B cell (primary cell): ENCODE results near the gene SPACA9. TPM values are rescaled to one million over a fixed set of nuclear protein-coding genes. Genes with fewer than 3 reads are reported as not detected.

Source experiments
- ATAC-seq: fragments of 200-7000 bp; cut with Tn5 transposase; one replicate; pipeline ENCODE4 v1.10.0; 2021; ENCODE audit warnings: low read depth, mild to moderate bottlenecking, moderate number of reproducible peaks, moderate library complexity
- CTCF ChIA-PET: fragments of 350-600 bp; sonication (Branson Sonifier 250); formaldehyde crosslinking; loops from one replicate; lab custom pipeline; 2021; ENCODE audit warnings: antibody characterized with exemption, inconsistent platforms; lab: Charles Lee
- POLR2A ChIA-PET: fragments of 350-600 bp; sonication (Branson Sonifier 250); formaldehyde crosslinking; loops from one replicate; lab custom pipeline; 2021; ENCODE audit warnings: antibody characterized with exemption; lab: Charles Lee
- DNase-seq: peaks from one replicate; pipeline ENCODE4 v3.0.0; 2013
- H2AFZ ChIP-seq: 2 replicates; pipeline ENCODE4 v1.6.1; 2012; ENCODE audit warnings: mild to moderate bottlenecking, low read depth, low read length; ENCODE audit not compliant: insufficient read depth, poor library complexity, severe bottlenecking
- H3K27ac ChIP-seq, 2 donors: 1 replicate in 1 of 2; 2 replicates in 1 of 2; pipeline ENCODE4 v1.5.1; 2012 to 2013; ENCODE audit warnings: low read length in 2 of 2, mild to moderate bottlenecking in 2 of 2, moderate library complexity in 1 of 2
- H3K27me3 ChIP-seq, 4 experiments: fragments of 200-600 bp in 1 of 4; sonication (generic) in 1 of 4; replicated peaks in 1 of 4; 1 replicate in 2 of 4; 2 replicates in 2 of 4; pipeline versions ENCODE4 v1.6.1 to v1.7.0; 2013 to 2016; ENCODE audit warnings: low read length in 3 of 4, mild to moderate bottlenecking in 2 of 4, mixed read lengths in 1 of 4, moderate library complexity in 1 of 4; ENCODE audit not compliant: insufficient read depth in 4 of 4, control insufficient read depth in 3 of 4; ENCODE audit errors: control extremely low read depth in 1 of 4
- H3K36me3 ChIP-seq, 2 experiments: replicated peaks in 1 of 2; 1 replicate in 1 of 2; 2 replicates in 1 of 2; pipeline versions ENCODE4 v1.6.1 to v1.7.1; 2013; ENCODE audit warnings: low read length in 1 of 2; ENCODE audit not compliant: insufficient read depth in 2 of 2, control insufficient read depth in 1 of 2; ENCODE audit errors: control extremely low read depth in 1 of 2, extremely low read depth in 1 of 2
- H3K4me1 ChIP-seq, 2 donors: fragments of 200-600 bp in 1 of 2; sonication (generic) in 1 of 2; 1 replicate in 1 of 2; 2 replicates in 1 of 2; pipeline versions ENCODE4 v1.5.1 to v1.6.1; 2013 to 2017; ENCODE audit warnings: low read length in 2 of 2; ENCODE audit not compliant: control insufficient read depth in 2 of 2, insufficient read depth in 2 of 2
- H3K4me2 ChIP-seq: replicated peaks from 2 replicates; pipeline ENCODE3; 2012; ENCODE audit warnings: mild to moderate bottlenecking, low read depth, low read length; ENCODE audit not compliant: poor library complexity, severe bottlenecking
- H3K4me3 ChIP-seq, 5 experiments: fragments of 200-600 bp in 1 of 5; sonication (generic) in 1 of 5; 1 replicate in 3 of 5; 2 replicates in 2 of 5; pipeline versions ENCODE4 v1.5.1 to v1.7.0; 2011 to 2016; ENCODE audit warnings: low read length in 4 of 5, mild to moderate bottlenecking in 4 of 5, low read depth in 2 of 5, control low read depth in 1 of 5, moderate library complexity in 1 of 5; ENCODE audit not compliant: insufficient read depth in 1 of 5; ENCODE audit errors: control extremely low read depth in 1 of 5, extremely low read depth in 1 of 5
- H3K79me2 ChIP-seq: fragments of 200-600 bp; sonication (generic); one replicate; pipeline ENCODE4 v1.6.0; 2016; ENCODE audit warnings: low read length; ENCODE audit not compliant: control insufficient read depth, insufficient read depth
- H3K9ac ChIP-seq: fragments of 200-600 bp; sonication (generic); 2 replicates; pipeline ENCODE4 v1.6.1; 2017; ENCODE audit warnings: mild to moderate bottlenecking, low read length, moderate library complexity
- H3K9me3 ChIP-seq, 3 donors: one replicate each; pipeline versions ENCODE4 v1.6.1 to v1.7.1; 2013; ENCODE audit warnings: low read length in 2 of 3; ENCODE audit not compliant: control insufficient read depth in 2 of 3, insufficient read depth in 1 of 3; ENCODE audit errors: control extremely low read depth in 1 of 3
- H4K20me1 ChIP-seq: 2 replicates; pipeline ENCODE4 v1.6.0; 2012; ENCODE audit warnings: mild to moderate bottlenecking, low read length; ENCODE audit not compliant: insufficient read depth, control insufficient read depth, poor library complexity, severe bottlenecking
- H3K27ac Mint-ChIP-seq: one replicate; pipeline ENCODE4 v1.8.0; 2021; ENCODE audit warnings: mixed read lengths
- H3K27me3 Mint-ChIP-seq: one replicate; pipeline ENCODE4 v1.8.0; 2021; ENCODE audit warnings: mixed read lengths
- H3K4me1 Mint-ChIP-seq: one replicate; pipeline ENCODE4 v1.8.0; 2021; ENCODE audit warnings: mixed read lengths
- H3K4me3 Mint-ChIP-seq: one replicate; pipeline ENCODE4 v1.8.0; 2021; ENCODE audit warnings: mixed read lengths
- H3K9me3 Mint-ChIP-seq: one replicate; pipeline ENCODE4 v1.8.0; 2022; ENCODE audit warnings: mixed read lengths; ENCODE audit not compliant: insufficient read depth
- EZH2 ChIP-seq: IDR thresholded peaks from 2 replicates; pipeline ENCODE4 v1.6.1; 2012; ENCODE audit warnings: borderline replicate concordance, low read depth, mild to moderate bottlenecking, moderate library complexity, low read length; ENCODE audit not compliant: insufficient read depth, poor library complexity, severe bottlenecking
- WGBS: methylation state at CpG from one replicate; pipeline ENCODE4 v1.1.5; 2013; ENCODE audit warnings: missing lambda C conversion rate; ENCODE audit not compliant: insufficient coverage; 5-methylcytosine and 5-hydroxymethylcytosine counted together
- intact Hi-C: fragments of 100-400 bp; cut with micrococcal nuclease; formaldehyde crosslinking; loops from one replicate; pipeline ENCODE4 v1.10.0; 2022
- polyA plus RNA-seq: library from polyadenylated mRNA; depleted of rRNA; stranded (reverse); fragments of >200 nt; gene quantifications from 2 replicates; pipeline ENCODE4 v1.2.3, GENCODE V29; 2012
- total RNA-seq, 2 donors: library from RNA; stranded (reverse); fragments of 120-200 nt in 1 of 2; gene quantifications; 1 replicate in 1 of 2; 2 replicates in 1 of 2; pipeline versions ENCODE4 v1.2.3 to v1.2.4, GENCODE V29; 2013 to 2022
- TF ChIP-seq, protein P1 (sequence below): fragments of 200-600 bp; IDR thresholded peaks from one replicate; pipeline ENCODE4 v1.8.0; 2022; ENCODE audit warnings: antibody characterized with exemption, mild to moderate bottlenecking

Gene SPACA9
- total and polyA plus RNA-seq, 2 donors (not counting 1 experiment from before 2014, with no cell fraction given), result 2.8 to 4.5 TPM

GRCh38 chr9:132883349-132884294, 4.9 kb downstream of the SPACA9 start:
- no peak overlapping the region for H2AFZ ChIP-seq
- TF ChIP-seq, protein P1, sequence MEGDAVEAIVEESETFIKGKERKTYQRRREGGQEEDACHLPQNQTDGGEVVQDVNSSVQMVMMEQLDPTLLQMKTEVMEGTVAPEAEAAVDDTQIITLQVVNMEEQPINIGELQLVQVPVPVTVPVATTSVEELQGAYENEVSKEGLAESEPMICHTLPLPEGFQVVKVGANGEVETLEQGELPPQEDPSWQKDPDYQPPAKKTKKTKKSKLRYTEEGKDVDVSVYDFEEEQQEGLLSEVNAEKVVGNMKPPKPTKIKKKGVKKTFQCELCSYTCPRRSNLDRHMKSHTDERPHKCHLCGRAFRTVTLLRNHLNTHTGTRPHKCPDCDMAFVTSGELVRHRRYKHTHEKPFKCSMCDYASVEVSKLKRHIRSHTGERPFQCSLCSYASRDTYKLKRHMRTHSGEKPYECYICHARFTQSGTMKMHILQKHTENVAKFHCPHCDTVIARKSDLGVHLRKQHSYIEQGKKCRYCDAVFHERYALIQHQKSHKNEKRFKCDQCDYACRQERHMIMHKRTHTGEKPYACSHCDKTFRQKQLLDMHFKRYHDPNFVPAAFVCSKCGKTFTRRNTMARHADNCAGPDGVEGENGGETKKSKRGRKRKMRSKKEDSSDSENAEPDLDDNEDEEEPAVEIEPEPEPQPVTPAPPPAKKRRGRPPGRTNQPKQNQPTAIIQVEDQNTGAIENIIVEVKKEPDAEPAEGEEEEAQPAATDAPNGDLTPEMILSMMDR, result no peak
- TF ChIP-seq EZH2, result no peak
- H3K27ac ChIP-seq, result no peak overlapping the region
- ATAC-seq, result no peak
- Mint-ChIP-seq H3K4me3 (no peak overlapping the region), H3K4me1 (peaks cover 46% of the 10 kb centered on the region), H3K27me3 (no peaks in the 10 kb centered on the region), H3K27ac (peak overlapping the region; percentile 37), H3K9me3 (no peaks in the 10 kb centered on the region)
- no peak overlapping the region for H3K4me3 ChIP-seq
- no peaks in the 10 kb centered on the region for H4K20me1 ChIP-seq
- peaks cover 48 to 52% of the 10 kb centered on the region in 2 donors for H3K4me1 ChIP-seq
- H3K4me2 ChIP-seq, result no peak overlapping the region
- CTCF ChIA-PET, result interaction anchor here (1.0 kb wide), 2 partner anchors 16 to 18 kb away, joined by 3 read pairs; no protein-coding TSS in a partner anchor
- WGBS, result 97% methylated on average over 18 of the region's 27 CpGs
- peaks cover 0 to 6% (median 0%) of the 10 kb centered on the region in 3 donors for H3K9me3 ChIP-seq
- H3K27me3 ChIP-seq, result no peaks in the 10 kb centered on the region
- no peak for DNase-seq
- H3K79me2 ChIP-seq, result peaks cover 6% of the 10 kb centered on the region
- H3K9ac ChIP-seq, result no peak overlapping the region
- no peaks in the 10 kb centered on the region for H3K36me3 ChIP-seq
- POLR2A ChIA-PET, result no interaction called here
- intact Hi-C loops, result no loop called here
